ENCODE results near the gene DIPK2A.

DIPK2A gene

GRCh38 chr3:144003051-144003450, 31.4 kb downstream of the DIPK2A start:
- no peaks in the 10 kb centered on the region for H4K20me1 ChIP-seq (ENCODE audit: insufficient read depth, low read length)
- no peaks in the 10 kb centered on the region for H3K36me3 ChIP-seq (ENCODE audit: insufficient read depth, low read length)
- TF ChIP-seq CTCF (IDR thresholded peaks at IDR 0.05; ENCODE audit: low read length) (no peak), EZH2 (IDR thresholded peaks at IDR 0.05; ENCODE audit: borderline replicate concordance, low read length) (no peak)
- no peaks in the 10 kb centered on the region for H3K4me1 ChIP-seq (ENCODE audit: insufficient read depth, low read length, severe bottlenecking)
- no peaks in the 10 kb centered on the region for H3K9me2 ChIP-seq (ENCODE audit: low read depth, low read length)
- H3K9me3 ChIP-seq (ENCODE audit: low read length), result no peaks in the 10 kb centered on the region
- H3K79me2 ChIP-seq (ENCODE audit: insufficient read depth, low read length), result no peaks in the 10 kb centered on the region
- no peaks in the 10 kb centered on the region for H3F3A ChIP-seq (ENCODE audit: insufficient read depth, low read length)
- H3K4me2 ChIP-seq (ENCODE audit: low read length), result no peak overlapping the region
- H2AFZ ChIP-seq (ENCODE audit: low read length), result no peak overlapping the region
- no peaks in the 10 kb centered on the region for H3K27me3 ChIP-seq (ENCODE audit: insufficient read depth, low read length)
- no peak overlapping the region for H3K4me3 ChIP-seq (ENCODE audit: low read depth, low read length, poor library complexity, severe bottlenecking)
- no peak overlapping the region for H3K9ac ChIP-seq (ENCODE audit: low read length)
- no peak overlapping the region for H3K27ac ChIP-seq (ENCODE audit: low read depth, low read length, poor library complexity, severe bottlenecking)

GRCh38 chr3:144010371-144010770, 38.7 kb downstream of the DIPK2A start:
- Histone ChIP-seq H3K27me3 (ENCODE audit: insufficient read depth, low read length) (no peaks in the 10 kb centered on the region), H3F3A (ENCODE audit: insufficient read depth, low read length) (no peaks in the 10 kb centered on the region), H3K9me2 (ENCODE audit: low read depth, low read length) (0 out of 2 replicates have a peak, but pooled peaks cover 4% of the 10 kb centered on the region), H3K9ac (ENCODE audit: low read length) (no peak overlapping the region), H3K27ac (ENCODE audit: low read depth, low read length, poor library complexity, severe bottlenecking) (no peak overlapping the region), H3K4me1 (ENCODE audit: insufficient read depth, low read length, severe bottlenecking) (no peaks in the 10 kb centered on the region), H3K9me3 (ENCODE audit: low read length) (no peaks in the 10 kb centered on the region), H3K4me2 (ENCODE audit: low read length) (no peak overlapping the region), H3K4me3 (ENCODE audit: low read depth, low read length, poor library complexity, severe bottlenecking) (no peak overlapping the region), H3K79me2 (ENCODE audit: insufficient read depth, low read length) (no peaks in the 10 kb centered on the region), H3K36me3 (ENCODE audit: insufficient read depth, low read length) (no peaks in the 10 kb centered on the region), H2AFZ (ENCODE audit: low read length) (no peak overlapping the region), H4K20me1 (ENCODE audit: insufficient read depth, low read length) (no peaks in the 10 kb centered on the region)
- TF ChIP-seq CTCF (IDR thresholded peaks at IDR 0.05; ENCODE audit: low read length), result no peak
- TF ChIP-seq EZH2 (IDR thresholded peaks at IDR 0.05; ENCODE audit: borderline replicate concordance, low read length), result no peak

GRCh38 chr3:144011251-144011799, 39.7 kb downstream of the DIPK2A start:
- H3K36me3 ChIP-seq (ENCODE audit: insufficient read depth, low read length), result no peaks in the 10 kb centered on the region
- no peak overlapping the region for H3K4me2 ChIP-seq (ENCODE audit: low read length)
- no peak for TF ChIP-seq CTCF (IDR thresholded peaks at IDR 0.05; ENCODE audit: low read length)
- TF ChIP-seq EZH2 (IDR thresholded peaks at IDR 0.05; ENCODE audit: borderline replicate concordance, low read length), result no peak
- no peaks in the 10 kb centered on the region for H4K20me1 ChIP-seq (ENCODE audit: insufficient read depth, low read length)
- H3K4me3 ChIP-seq (ENCODE audit: low read depth, low read length, poor library complexity, severe bottlenecking), result no peak overlapping the region
- no peaks in the 10 kb centered on the region for H3K27me3 ChIP-seq (ENCODE audit: insufficient read depth, low read length)
- no peak overlapping the region for H3K9ac ChIP-seq (ENCODE audit: low read length)
- H3K9me2 ChIP-seq (ENCODE audit: low read depth, low read length), result 0 out of 2 replicates have a peak, but pooled peaks cover 4% of the 10 kb centered on the region
- no peaks in the 10 kb centered on the region for H3F3A ChIP-seq (ENCODE audit: insufficient read depth, low read length)
- no peaks in the 10 kb centered on the region for H3K9me3 ChIP-seq (ENCODE audit: low read length)
- H3K27ac ChIP-seq (ENCODE audit: low read depth, low read length, poor library complexity, severe bottlenecking), result no peak overlapping the region
- H2AFZ ChIP-seq (ENCODE audit: low read length), result no peak overlapping the region
- H3K4me1 ChIP-seq (ENCODE audit: insufficient read depth, low read length, severe bottlenecking), result no peaks in the 10 kb centered on the region
- H3K79me2 ChIP-seq (ENCODE audit: insufficient read depth, low read length), result no peaks in the 10 kb centered on the region
